ENCODE results near the gene CRYAA. TPM values are rescaled to one million over a fixed set of nuclear protein-coding genes. Genes with fewer than 3 reads are reported as not detected.
A peak's percentile ranks its signal among the peaks of the same experiment; 100 is the strongest.

Gene CRYAA
- total RNA-seq, 1 donor from 2014 or later, result not detected

- Histone ChIP-seq H3K4me1 (no peaks in the 10 kb centered on the region), H3K27me3 (no peaks in the 10 kb centered on the region), H3K27ac (no peak overlapping the region), H3K4me3 (no peak overlapping the region), H3K9me3 (peaks cover 8 to 23% of the 10 kb centered on the region in 2 donors), H3K36me3 (no peaks in the 10 kb centered on the region)
- no peak for TF ChIP-seq CTCF (IDR thresholded peaks at IDR 0.05)
- intact Hi-C loops (cut with DNase I), result no loop called here
- DNase-seq (ENCODE audit: low spot score in 2 of 2), result peak in 1 of 2 donors; percentile 24
These were observed 34.8 kb downstream of the CRYAA start for GRCh38 chr21:43203591-43203990.

- peak in 1 of 2 donors; percentile 11 for DNase-seq (ENCODE audit: low spot score in 2 of 2)
- Histone ChIP-seq H3K27ac (no peak overlapping the region), H3K9me3 (peaks cover 8 to 20% of the 10 kb centered on the region in 2 donors), H3K4me3 (no peak overlapping the region), H3K4me1 (no peaks in the 10 kb centered on the region), H3K36me3 (no peaks in the 10 kb centered on the region), H3K27me3 (no peaks in the 10 kb centered on the region)
- no peak for TF ChIP-seq CTCF (IDR thresholded peaks at IDR 0.05)
- intact Hi-C loops (cut with DNase I), result no loop called here
These were observed 35.8 kb downstream of the CRYAA start for GRCh38 chr21:43204638-43205037.

DNA sequence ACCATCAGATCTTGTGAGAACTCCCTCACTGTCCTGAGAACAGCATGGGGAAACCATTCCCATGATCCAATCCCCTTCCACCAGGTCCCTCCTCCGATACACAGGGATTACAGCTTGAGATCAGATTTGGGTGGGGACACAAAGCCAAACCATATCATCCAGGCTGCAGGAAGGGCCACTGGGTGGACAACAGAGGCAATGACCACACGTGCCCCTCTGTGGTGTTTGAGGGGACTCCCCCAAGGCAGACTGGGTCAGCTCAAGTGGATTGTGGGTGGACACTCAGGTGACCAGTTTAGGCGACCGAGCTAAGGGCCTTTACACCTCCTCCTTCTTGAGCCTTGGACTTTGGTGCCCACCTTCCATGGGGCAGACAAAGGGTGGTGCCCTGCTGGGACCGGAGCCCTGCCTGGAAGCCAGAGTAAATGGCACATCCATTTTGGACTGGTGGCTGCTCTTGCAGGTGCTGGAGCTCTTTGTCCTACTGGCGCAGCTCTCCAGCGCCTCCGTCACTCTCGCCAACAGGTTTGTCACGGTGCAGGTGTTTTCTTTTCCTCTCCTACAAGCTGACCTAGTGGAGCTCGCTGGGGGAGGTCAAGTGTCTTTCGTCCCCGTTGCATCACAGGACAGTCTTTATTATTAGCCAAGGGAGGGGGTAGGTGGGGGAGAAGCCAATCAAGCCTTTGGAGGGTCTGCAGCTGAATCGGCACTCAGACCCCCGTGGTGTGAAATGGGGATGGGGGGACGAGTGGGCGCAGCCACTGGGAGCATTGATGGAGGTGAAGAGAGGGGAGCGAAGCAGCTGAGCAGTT lies 37.6 kb downstream of the CRYAA start:
- peaks cover under 1 to 5% of the 10 kb centered on the region in 2 donors for H3K9me3 ChIP-seq
- H3K27ac ChIP-seq, result no peak overlapping the region
- H3K36me3 ChIP-seq, result no peaks in the 10 kb centered on the region
- DNase-seq (ENCODE audit: low spot score in 2 of 2), result peak in 1 of 2 donors; percentile 48
- no peak for TF ChIP-seq CTCF (IDR thresholded peaks at IDR 0.05)
- intact Hi-C loops (cut with DNase I), result no loop called here
- no peaks in the 10 kb centered on the region for H3K4me1 ChIP-seq
- no peak overlapping the region for H3K4me3 ChIP-seq
- no peaks in the 10 kb centered on the region for H3K27me3 ChIP-seq

DNA sequence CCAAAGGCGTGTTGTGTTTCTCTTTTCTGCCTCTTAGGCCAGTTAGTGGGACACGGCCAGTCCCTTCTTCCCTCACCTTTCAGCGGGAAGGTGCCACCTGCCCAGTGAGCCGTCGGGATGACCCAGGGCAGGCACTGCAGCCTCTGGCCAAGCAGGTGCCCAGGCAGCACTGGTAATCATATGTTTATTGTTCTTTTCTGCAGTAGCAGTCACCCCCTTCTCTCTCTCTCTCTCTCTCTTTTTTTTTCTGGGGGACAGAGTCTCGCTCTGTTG lies 38.2 kb downstream of the CRYAA start:
- intact Hi-C loops (cut with DNase I), result no loop called here
- DNase-seq (ENCODE audit: low spot score in 2 of 2), result peak in 1 of 2 donors; percentile 37
- Histone ChIP-seq H3K4me3 (no peak overlapping the region), H3K9me3 (peaks cover 0 to under 1% of the 10 kb centered on the region in 2 donors), H3K36me3 (no peaks in the 10 kb centered on the region), H3K27ac (no peak overlapping the region), H3K27me3 (no peaks in the 10 kb centered on the region), H3K4me1 (no peaks in the 10 kb centered on the region)
- TF ChIP-seq CTCF (IDR thresholded peaks at IDR 0.05), result no peak

DNA sequence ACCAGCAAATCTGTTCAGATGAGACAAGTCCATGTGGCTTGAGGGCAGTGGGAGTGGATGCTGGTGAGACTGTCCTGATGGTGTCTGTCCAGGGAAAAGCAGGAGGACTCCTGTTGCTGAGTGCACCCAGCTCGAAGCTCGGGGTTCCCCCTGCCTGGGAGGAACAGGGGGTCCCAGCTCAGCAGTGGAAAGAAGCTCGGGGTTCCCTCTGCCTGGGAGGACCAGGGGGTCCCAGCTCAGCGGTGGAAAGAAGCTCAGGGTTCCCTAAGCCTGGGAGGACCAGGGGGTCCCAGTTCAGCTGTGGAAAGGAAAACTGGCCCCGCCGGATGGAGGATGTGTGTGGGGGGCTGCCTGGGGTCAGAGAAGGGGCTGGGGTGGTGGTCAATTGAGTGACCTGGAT lies 39.1 kb downstream of the CRYAA start:
- TF ChIP-seq CTCF (IDR thresholded peaks at IDR 0.05), result no peak
- Histone ChIP-seq H3K27me3 (no peaks in the 10 kb centered on the region), H3K4me1 (no peaks in the 10 kb centered on the region), H3K36me3 (no peaks in the 10 kb centered on the region), H3K4me3 (no peak overlapping the region), H3K9me3 (no peaks in the 10 kb centered on the region), H3K27ac (no peak overlapping the region)
- DNase-seq (ENCODE audit: low spot score in 2 of 2), result peak in 1 of 2 donors; percentile 27
- intact Hi-C loops (cut with DNase I), result no loop called here
